Dedifferentiated amniotic fluid mesenchymal stem cell (primary cell): ENCODE data around the gene DES.

Experiments used
- DNase-seq: peaks from one replicate; pipeline ENCODE4 v3.0.0-alpha.2; 2016; ENCODE audit errors: extremely low spot score

The DES gene

GRCh38 chr2:219472629-219473187 is 54.5 kb downstream of the DES start:
- no peak for DNase-seq

- no peak for DNase-seq
These were observed 55.3 kb downstream of the DES start for GRCh38 chr2:219473511-219473910.

GRCh38 chr2:219474285-219475060 is 56.3 kb downstream of the DES start:
- DNase-seq, result no peak

GRCh38 chr2:219475278-219475677 is 57.1 kb downstream of the DES start:
- DNase-seq, result no peak

- no peak for DNase-seq
These were observed 57.8 kb downstream of the DES start for GRCh38 chr2:219475697-219476651.
